Choroid plexus epithelial cell (primary cell): ENCODE data around the gene INPP5A.

Experiments
- DNase-seq: peaks from one replicate; pipeline ENCODE4 v3.0.0-alpha.2; 2010; ENCODE audit warnings: low read depth
- H3K4me3 ChIP-seq: 2 replicates; pipeline ENCODE4 v1.5.1; 2011; ENCODE audit warnings: low read depth, mild to moderate bottlenecking, control low read depth, low read length, moderate library complexity
- CTCF ChIP-seq: conservative IDR thresholded peaks from 2 replicates; pipeline ENCODE4 v1.5.1; 2011; ENCODE audit warnings: low read depth, mild to moderate bottlenecking, control low read depth, inconsistent platforms, low read length, moderate library complexity

Gene INPP5A

GRCh38 chr10:132756591-132756990 is 219.0 kb downstream of the INPP5A start:
- no peak overlapping the region for H3K4me3 ChIP-seq
- no peak for DNase-seq
- TF ChIP-seq CTCF, result no peak

- no peak for DNase-seq
- TF ChIP-seq CTCF, result no peak
- no peak overlapping the region for H3K4me3 ChIP-seq
Measured at GRCh38 chr10:132757171-132757570, 219.6 kb downstream of the INPP5A start.

- no peak for TF ChIP-seq CTCF
- no peak overlapping the region for H3K4me3 ChIP-seq
- DNase-seq, result no peak
Measured at GRCh38 chr10:132758865-132759264, 221.3 kb downstream of the INPP5A start.

- no peak for DNase-seq
- no peak for TF ChIP-seq CTCF
- H3K4me3 ChIP-seq, result no peak overlapping the region
Measured at GRCh38 chr10:132761395-132762060, 223.9 kb downstream of the INPP5A start.

- no peak for TF ChIP-seq CTCF
- no peak for DNase-seq
- H3K4me3 ChIP-seq, result no peak overlapping the region
Measured at GRCh38 chr10:132762267-132762666, 224.7 kb downstream of the INPP5A start.

- no peak for DNase-seq
- no peak overlapping the region for H3K4me3 ChIP-seq
- no peak for TF ChIP-seq CTCF
Measured at GRCh38 chr10:132763545-132763944, 226.0 kb downstream of the INPP5A start.

GRCh38 chr10:132764108-132764507 is 226.5 kb downstream of the INPP5A start:
- DNase-seq, result no peak
- no peak overlapping the region for H3K4me3 ChIP-seq
- no peak for TF ChIP-seq CTCF
